Measurements from ENCODE around the gene CCDC33.

CCDC33 gene

GRCh38 chr15:74334127-74334526, 98.0 kb downstream of the CCDC33 start:
- no peak for TF ChIP-seq CTCF (IDR thresholded peaks at IDR 0.05; ENCODE audit: low read depth, low read length)
- H3K4me3 ChIP-seq (ENCODE audit: low read depth, low read length) = no peak overlapping the region
- DNase-seq (ENCODE audit: low read depth, low spot score) = no peak
- in situ Hi-C loops (cut with HindIII; ENCODE audit: low sequenced_read_pairs) = no loop called here

- no peak for TF ChIP-seq CTCF (IDR thresholded peaks at IDR 0.05; ENCODE audit: low read depth, low read length)
- in situ Hi-C loops (cut with HindIII; ENCODE audit: low sequenced_read_pairs) = no loop called here
- H3K4me3 ChIP-seq (ENCODE audit: low read depth, low read length) = no peak overlapping the region
- DNase-seq (ENCODE audit: low read depth, low spot score) = no peak
Measured at GRCh38 chr15:74335396-74335795, 99.3 kb downstream of the CCDC33 start.

- DNase-seq (ENCODE audit: low read depth, low spot score) = no peak
- no peak for TF ChIP-seq CTCF (IDR thresholded peaks at IDR 0.05; ENCODE audit: low read depth, low read length)
- in situ Hi-C loops (cut with HindIII; ENCODE audit: low sequenced_read_pairs) = no loop called here
Measured at GRCh38 chr15:74336061-74337005, 100.2 kb downstream of the CCDC33 start.

GRCh38 chr15:74337146-74337545, 101.0 kb downstream of the CCDC33 start:
- TF ChIP-seq CTCF (IDR thresholded peaks at IDR 0.05; ENCODE audit: low read depth, low read length) = no peak
- H3K4me3 ChIP-seq (ENCODE audit: low read depth, low read length) = no peak overlapping the region
- no peak for DNase-seq (ENCODE audit: low read depth, low spot score)
- in situ Hi-C loops (cut with HindIII; ENCODE audit: low sequenced_read_pairs) = no loop called here

More at GRCh38 chr15:74336061-74337005, 100.2 kb downstream of the CCDC33 start:
- H3K4me3 ChIP-seq (ENCODE audit: low read depth, low read length) = no peak overlapping the region

- TF ChIP-seq CTCF (IDR thresholded peaks at IDR 0.05; ENCODE audit: low read depth, low read length) = no peak
- no peak overlapping the region for H3K4me3 ChIP-seq (ENCODE audit: low read depth, low read length)
- no peak for DNase-seq (ENCODE audit: low read depth, low spot score)
- in situ Hi-C loops (cut with HindIII; ENCODE audit: low sequenced_read_pairs) = no loop called here
Measured at GRCh38 chr15:74337607-74338211, 101.6 kb downstream of the CCDC33 start.

- in situ Hi-C loops (cut with HindIII; ENCODE audit: low sequenced_read_pairs) = no loop called here
- no peak overlapping the region for H3K4me3 ChIP-seq (ENCODE audit: low read depth, low read length)
- no peak for DNase-seq (ENCODE audit: low read depth, low spot score)
- TF ChIP-seq CTCF (IDR thresholded peaks at IDR 0.05; ENCODE audit: low read depth, low read length) = no peak
Measured at GRCh38 chr15:74338676-74339075, 102.5 kb downstream of the CCDC33 start.
